Parathyroid adenoma (tissue), 2 donors: Measurements from ENCODE around the gene ZNF865.

ENCODE experiments used
- H2AFZ ChIP-seq: fragments of 300-600 bp; sonication (generic); one replicate; pipeline ENCODE4 v1.7.0; 2017; ENCODE audit warnings: antibody characterized with exemption, mild to moderate bottlenecking
- H3K27ac ChIP-seq: fragments of 300-600 bp; sonication (generic); one replicate; pipeline ENCODE4 v1.7.0; 2017
- H3K27me3 ChIP-seq: fragments of 300-600 bp; sonication (generic); one replicate; pipeline ENCODE4 v1.7.0; 2017; ENCODE audit warnings: low read length; ENCODE audit not compliant: control insufficient read depth, insufficient read depth
- H3K36me3 ChIP-seq: fragments of 300-600 bp; sonication (generic); one replicate; pipeline ENCODE4 v1.7.0; 2017; ENCODE audit warnings: low read length; ENCODE audit not compliant: control insufficient read depth, insufficient read depth
- H3K4me1 ChIP-seq: fragments of 300-600 bp; sonication (generic); one replicate; pipeline ENCODE4 v1.7.0; 2017; ENCODE audit warnings: control low read depth
- H3K4me2 ChIP-seq: fragments of 300-600 bp; sonication (generic); one replicate; pipeline ENCODE4 v1.7.0; 2017; ENCODE audit warnings: low read length
- H3K4me3 ChIP-seq: fragments of 300-600 bp; sonication (generic); one replicate; pipeline ENCODE4 v1.7.0; 2017; ENCODE audit warnings: low read depth, low read length
- H3K79me2 ChIP-seq: fragments of 300-600 bp; sonication (generic); one replicate; pipeline ENCODE4 v1.7.0; 2017; ENCODE audit warnings: control low read depth
- H3K9ac ChIP-seq: fragments of 300-600 bp; sonication (generic); one replicate; pipeline ENCODE4 v1.7.0; 2017; ENCODE audit warnings: mild to moderate bottlenecking
- H3K9me3 ChIP-seq: fragments of 300-600 bp; sonication (generic); one replicate; pipeline ENCODE4 v1.7.0; 2017; ENCODE audit warnings: low read length; ENCODE audit not compliant: control insufficient read depth
- TF ChIP-seq, protein P1 (sequence below): fragments of 300-600 bp; sonication (generic); IDR thresholded peaks from one replicate; pipeline ENCODE4 v1.7.0; 2017; ENCODE audit warnings: antibody characterized with exemption, mild to moderate bottlenecking
- donor health status: primary hyperparathyroidism.

Gene ZNF865

DNA sequence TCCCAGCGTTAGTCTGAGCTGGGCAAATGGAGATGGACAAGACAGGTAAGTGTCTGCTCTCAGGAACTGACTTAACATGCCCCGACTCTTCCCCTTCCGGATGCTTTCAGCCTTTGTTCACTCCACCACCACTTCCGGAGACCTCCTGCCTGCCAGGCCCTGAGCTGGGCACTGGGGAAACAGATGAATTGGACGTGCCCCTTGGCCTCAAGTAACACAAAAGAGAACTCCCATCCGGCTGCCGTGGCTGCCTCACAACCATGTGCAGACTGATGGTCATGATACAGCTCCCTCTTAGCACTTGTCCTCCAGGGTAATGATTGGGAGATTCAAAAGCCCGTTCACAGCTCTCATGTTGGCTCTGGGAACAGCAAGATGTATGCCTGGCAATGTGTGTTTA, 12.0 kb downstream of the ZNF865 start:
- peaks cover under 1% of the 10 kb centered on the region for H3K4me1 ChIP-seq
- H3K4me2 ChIP-seq, result no peak overlapping the region
- no peak overlapping the region for H2AFZ ChIP-seq
- H3K9me3 ChIP-seq, result no peaks in the 10 kb centered on the region
- TF ChIP-seq, protein P1, sequence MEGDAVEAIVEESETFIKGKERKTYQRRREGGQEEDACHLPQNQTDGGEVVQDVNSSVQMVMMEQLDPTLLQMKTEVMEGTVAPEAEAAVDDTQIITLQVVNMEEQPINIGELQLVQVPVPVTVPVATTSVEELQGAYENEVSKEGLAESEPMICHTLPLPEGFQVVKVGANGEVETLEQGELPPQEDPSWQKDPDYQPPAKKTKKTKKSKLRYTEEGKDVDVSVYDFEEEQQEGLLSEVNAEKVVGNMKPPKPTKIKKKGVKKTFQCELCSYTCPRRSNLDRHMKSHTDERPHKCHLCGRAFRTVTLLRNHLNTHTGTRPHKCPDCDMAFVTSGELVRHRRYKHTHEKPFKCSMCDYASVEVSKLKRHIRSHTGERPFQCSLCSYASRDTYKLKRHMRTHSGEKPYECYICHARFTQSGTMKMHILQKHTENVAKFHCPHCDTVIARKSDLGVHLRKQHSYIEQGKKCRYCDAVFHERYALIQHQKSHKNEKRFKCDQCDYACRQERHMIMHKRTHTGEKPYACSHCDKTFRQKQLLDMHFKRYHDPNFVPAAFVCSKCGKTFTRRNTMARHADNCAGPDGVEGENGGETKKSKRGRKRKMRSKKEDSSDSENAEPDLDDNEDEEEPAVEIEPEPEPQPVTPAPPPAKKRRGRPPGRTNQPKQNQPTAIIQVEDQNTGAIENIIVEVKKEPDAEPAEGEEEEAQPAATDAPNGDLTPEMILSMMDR, result no peak
- no peak overlapping the region for H3K27ac ChIP-seq
- H3K9ac ChIP-seq, result no peak overlapping the region
- no peaks in the 10 kb centered on the region for H3K36me3 ChIP-seq
- H3K27me3 ChIP-seq, result no peaks in the 10 kb centered on the region
- peaks cover 8% of the 10 kb centered on the region for H3K79me2 ChIP-seq
- no peak overlapping the region for H3K4me3 ChIP-seq

- H3K4me3 ChIP-seq, result no peak overlapping the region
- no peaks in the 10 kb centered on the region for H3K9me3 ChIP-seq
- no peak overlapping the region for H3K9ac ChIP-seq
- H3K4me1 ChIP-seq, result no peaks in the 10 kb centered on the region
- TF ChIP-seq, protein P1, result no peak
- no peak overlapping the region for H3K4me2 ChIP-seq
- no peak overlapping the region for H2AFZ ChIP-seq
- H3K27me3 ChIP-seq, result no peaks in the 10 kb centered on the region
- no peaks in the 10 kb centered on the region for H3K36me3 ChIP-seq
- no peak overlapping the region for H3K27ac ChIP-seq
- peaks cover 2% of the 10 kb centered on the region for H3K79me2 ChIP-seq
Measured at GRCh38 chr19:55618426-55618825, 13.0 kb downstream of the ZNF865 start.

DNA sequence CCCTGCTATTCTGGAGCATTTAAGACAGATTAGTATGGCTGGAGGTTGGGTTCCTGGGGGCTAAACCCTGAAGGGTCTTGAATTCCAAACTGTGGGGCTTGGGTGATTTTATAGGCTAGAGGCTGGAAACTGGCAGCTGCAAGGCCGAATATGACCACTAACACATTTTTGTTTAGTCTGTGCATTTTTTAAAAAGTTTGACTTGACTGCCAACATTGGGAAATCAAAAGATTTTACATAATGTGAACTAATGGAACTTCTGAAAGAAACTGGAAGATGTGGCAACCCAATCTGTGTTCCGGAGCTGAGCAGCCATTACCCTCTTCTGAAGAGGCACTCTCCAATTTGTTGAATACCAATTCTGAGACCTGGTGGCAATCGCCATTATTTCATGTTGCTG, 13.8 kb downstream of the ZNF865 start:
- no peak overlapping the region for H3K9ac ChIP-seq
- TF ChIP-seq, protein P1, result no peak
- H3K27ac ChIP-seq, result no peak overlapping the region
- H3K4me2 ChIP-seq, result no peak overlapping the region
- H3K36me3 ChIP-seq, result no peaks in the 10 kb centered on the region
- H3K27me3 ChIP-seq, result no peaks in the 10 kb centered on the region
- H3K4me3 ChIP-seq, result no peak overlapping the region
- H3K4me1 ChIP-seq, result no peaks in the 10 kb centered on the region
- no peak overlapping the region for H2AFZ ChIP-seq
- peaks cover 2% of the 10 kb centered on the region for H3K79me2 ChIP-seq
- no peaks in the 10 kb centered on the region for H3K9me3 ChIP-seq

DNA sequence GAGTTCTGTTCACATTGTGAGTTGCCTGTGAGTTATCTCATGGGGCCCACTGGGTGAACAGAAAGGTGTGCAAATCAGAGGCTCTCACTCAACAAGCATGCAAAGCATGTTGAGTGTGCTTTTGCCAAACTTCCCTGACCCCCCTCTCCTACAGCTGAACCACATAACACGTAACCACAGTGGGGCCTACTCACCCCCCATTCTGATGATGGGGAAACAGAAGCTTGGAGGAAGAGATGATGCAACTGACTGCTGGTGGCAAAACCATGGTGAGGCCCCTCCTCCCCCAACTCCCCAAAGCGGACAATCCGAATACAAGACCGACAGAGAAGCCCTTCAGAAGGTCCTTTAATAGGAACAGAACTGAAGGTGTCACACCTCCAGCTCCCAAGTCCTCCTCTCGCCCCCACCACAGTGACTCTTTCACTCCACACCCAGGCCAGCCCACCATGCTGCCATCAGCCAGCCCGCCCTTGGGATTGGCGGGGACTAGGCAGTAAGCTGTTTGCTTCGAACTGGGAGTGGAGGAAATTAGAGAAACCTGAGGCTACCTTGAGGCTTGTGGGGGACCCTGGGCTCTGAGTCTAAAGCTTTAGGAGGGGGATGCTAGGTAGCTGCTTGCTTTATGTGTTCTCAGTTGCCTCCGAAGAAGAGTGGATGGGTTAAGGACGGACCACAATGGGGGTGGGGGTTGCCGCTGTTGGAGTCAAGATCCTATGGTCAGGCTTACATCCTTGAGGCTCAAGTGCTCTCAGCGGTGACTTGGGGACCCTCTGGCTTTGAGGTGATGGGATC, 15.2 kb downstream of the ZNF865 start:
- no peak overlapping the region for H3K9ac ChIP-seq
- H3K4me2 ChIP-seq, result no peak overlapping the region
- no peaks in the 10 kb centered on the region for H3K36me3 ChIP-seq
- TF ChIP-seq, protein P1, result no peak
- H3K27me3 ChIP-seq, result no peaks in the 10 kb centered on the region
- peaks cover 2% of the 10 kb centered on the region for H3K79me2 ChIP-seq
- no peaks in the 10 kb centered on the region for H3K4me1 ChIP-seq
- H3K4me3 ChIP-seq, result no peak overlapping the region
- H2AFZ ChIP-seq, result no peak overlapping the region
- no peak overlapping the region for H3K27ac ChIP-seq
- H3K9me3 ChIP-seq, result no peaks in the 10 kb centered on the region

GRCh38 chr19:55621205-55621672, 15.8 kb downstream of the ZNF865 start:
- Histone ChIP-seq H3K4me1 (no peaks in the 10 kb centered on the region), H2AFZ (no peak overlapping the region), H3K27me3 (no peaks in the 10 kb centered on the region), H3K4me3 (no peak overlapping the region), H3K9me3 (no peaks in the 10 kb centered on the region), H3K27ac (no peak overlapping the region), H3K36me3 (no peaks in the 10 kb centered on the region), H3K79me2 (peaks cover 2% of the 10 kb centered on the region), H3K4me2 (no peak overlapping the region), H3K9ac (no peak overlapping the region)
- TF ChIP-seq, protein P1, result no peak
